Gastroesophageal sphincter (tissue), 2 donors: ENCODE results near the gene VSIG10L2.

Experiments
- EP300 ChIP-seq: sonication (generic); formaldehyde crosslinking; IDR thresholded peaks from one replicate; pipeline ENCODE4 v1.6.1; 2017; ENCODE audit warnings: antibody characterized with exemption, mild to moderate bottlenecking
- POLR2A ChIP-seq, 2 donors: fragments of 450-650 bp; IDR thresholded peaks; one replicate each; pipeline ENCODE4 v1.6.1; 2017; ENCODE audit warnings: antibody characterized with exemption in 2 of 2, mild to moderate bottlenecking in 2 of 2, moderate library complexity in 1 of 2
- POLR2AphosphoS5 ChIP-seq: sonication (generic); formaldehyde crosslinking; IDR thresholded peaks from one replicate; pipeline ENCODE4 v1.6.1; 2017; ENCODE audit warnings: antibody characterized with exemption

GRCh38 chr11:125974284-125974683, 28.4 kb downstream of the VSIG10L2 start:
- no peak for TF ChIP-seq POLR2A (IDR thresholded peaks at IDR 0.05)
- no peak for TF ChIP-seq EP300
- TF ChIP-seq POLR2AphosphoS5, result no peak
